ENCODE results near the gene MYO15B. TPM values are rescaled to one million over a fixed set of nuclear protein-coding genes. Genes with fewer than 3 reads are reported as not detected.

MYO15B gene
- total and polyA plus RNA-seq, 2 of the 4 experiments (the other 2 are of a cell fraction): 0.18 to 0.65 TPM

- intact Hi-C loops (cut with micrococcal nuclease): no loop called here
- dilution Hi-C loops (cut with HindIII; ENCODE audit: low sequenced_read_pairs, unreplicated experiment): no loop called here
- ATAC-seq (ENCODE audit: low read depth): no peak
These were observed 7.8 kb downstream of the MYO15B start for GRCh38 chr17:75595284-75595919.

More at GRCh38 chr17:75595284-75595919, 7.8 kb downstream of the MYO15B start:
- Histone ChIP-seq H3K4me1 (ENCODE audit: control insufficient read depth, insufficient read depth, low read length) (no peaks in the 10 kb centered on the region), H2AK9ac (replicated peaks; ENCODE audit: low read depth, low read length, poor library complexity) (no peak overlapping the region), H3K27me3 (ENCODE audit: control insufficient read depth, insufficient read depth, low read length) (peaks cover 28% of the 10 kb centered on the region), H3K4ac (ENCODE audit: low read depth, low read length) (no peak overlapping the region), H3K4me3 (ENCODE audit: insufficient read depth, low read depth, low read length) (no peak overlapping the region), H2BK120ac (ENCODE audit: low read depth, low read length) (no peak overlapping the region), H3K79me1 (ENCODE audit: low read depth in 1 of 2, low read length in 2 of 2) (no peaks in the 10 kb centered on the region), H4K20me1 (ENCODE audit: insufficient read depth, low read length) (no peaks in the 10 kb centered on the region; the same call in 1 of the 2 replicates), H3K9me3 (ENCODE audit: control insufficient read depth, insufficient read depth, low read length) (no peaks in the 10 kb centered on the region), H2AK5ac (ENCODE audit: low read depth, low read length) (no peak overlapping the region), H3K14ac (replicated peaks; ENCODE audit: low read depth, low read length) (no peak overlapping the region), H3K36me3 (ENCODE audit: control insufficient read depth, insufficient read depth, low read length) (no peaks in the 10 kb centered on the region), H3K9me1 (ENCODE audit: insufficient read depth, low read length) (no peaks in the 10 kb centered on the region), H2BK5ac (ENCODE audit: low read depth, low read length, poor library complexity, severe bottlenecking) (no peak overlapping the region), H2AFZ (replicated peaks; ENCODE audit: low read length, poor library complexity) (peak overlapping the region; percentile 56), H4K5ac (ENCODE audit: low read depth, low read length) (no peak overlapping the region), H2BK20ac (ENCODE audit: low read depth, low read length) (no peak overlapping the region), H3K27ac (ENCODE audit: insufficient read depth, low read length) (no peak overlapping the region), H4K91ac (ENCODE audit: insufficient read depth, low read depth, low read length) (no peak overlapping the region), H3K56ac (ENCODE audit: extremely low read depth, insufficient read depth, low read length) (no peak overlapping the region), H3K4me2 (ENCODE audit: low read depth, low read length) (no peak overlapping the region), H3K18ac (ENCODE audit: low read depth, low read length) (no peak overlapping the region), H3K23ac (ENCODE audit: low read depth, low read length) (no peak overlapping the region), H2BK15ac (ENCODE audit: low read depth, low read length) (no peak overlapping the region), H4K8ac (ENCODE audit: low read depth in 2 of 2, low read length in 2 of 2) (no peak overlapping the region), H3K9ac (ENCODE audit: low read depth, low read length) (no peak overlapping the region)
- ChIA-PET POLR2A (ENCODE audit: unreplicated experiment) (no interaction called here), CTCF (interaction anchor here (1.1 kb wide), 1 partner anchor 158 kb away, joined by 3 read pairs; no protein-coding TSS in a partner anchor)
- in situ Hi-C loops (cut with MboI; ENCODE audit: low sequenced_read_pairs): no loop called here
- WGBS, 2 experiments (ENCODE audit: extremely low coverage in 2 of 2, insufficient read length in 1 of 2): 60% methylated on average over 1 of the region's 13 CpGs; no CpG with 5 or more reads in 1 of the 2 experiments
- DNase-seq: no peak
- TF ChIP-seq MXI1 (IDR thresholded peaks at IDR 0.05; ENCODE audit: borderline replicate concordance, low read depth, low read length) (no peak), MAFK (IDR thresholded peaks at IDR 0.05; ENCODE audit: low read depth, low read length) (no peak), SMC3 (IDR thresholded peaks at IDR 0.05; ENCODE audit: low read depth, low read length) (no peak), POLR2A (IDR thresholded peaks at IDR 0.05; ENCODE audit: low read depth, low read length) (no peak), RAD21 (IDR thresholded peaks at IDR 0.05; ENCODE audit: low read length) (no peak), MAZ (IDR thresholded peaks at IDR 0.05; ENCODE audit: borderline replicate concordance, low read depth, low read length) (no peak), BHLHE40 (IDR thresholded peaks at IDR 0.05; ENCODE audit: low read depth, low read length) (no peak)
- TF ChIP-seq, protein P1, sequence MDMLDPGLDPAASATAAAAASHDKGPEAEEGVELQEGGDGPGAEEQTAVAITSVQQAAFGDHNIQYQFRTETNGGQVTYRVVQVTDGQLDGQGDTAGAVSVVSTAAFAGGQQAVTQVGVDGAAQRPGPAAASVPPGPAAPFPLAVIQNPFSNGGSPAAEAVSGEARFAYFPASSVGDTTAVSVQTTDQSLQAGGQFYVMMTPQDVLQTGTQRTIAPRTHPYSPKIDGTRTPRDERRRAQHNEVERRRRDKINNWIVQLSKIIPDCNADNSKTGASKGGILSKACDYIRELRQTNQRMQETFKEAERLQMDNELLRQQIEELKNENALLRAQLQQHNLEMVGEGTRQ (IDR thresholded peaks at IDR 0.05; ENCODE audit: low read depth, low read length): no peak
- no TSS peak for BruUV-seq (replicated peaks)

Measured in IMR-90 (cell line).